Mesendoderm (in vitro differentiated cells): Measurements from ENCODE around the gene OR2A42.
"Not testable (repeated sequence)": the region's sequence is repeated elsewhere in the genome, so short reads cannot be mapped to it uniquely, and the experiment has no call there.

Experiments used
- DNase-seq: peaks from one replicate; pipeline ENCODE4 v3.0.0; 2013
- H2AK5ac ChIP-seq: 2 replicates; pipeline ENCODE4 v1.6.1; 2013; ENCODE audit warnings: low read length, inconsistent platforms
- H2BK120ac ChIP-seq: 2 replicates; pipeline ENCODE4 v1.6.1; 2013; ENCODE audit warnings: low read depth, mild to moderate bottlenecking, low read length, moderate library complexity, mixed read lengths
- H2BK15ac ChIP-seq: replicated peaks from 2 replicates; pipeline ENCODE4 v1.6.1; 2013; ENCODE audit warnings: low read depth, mild to moderate bottlenecking, moderate library complexity
- H2BK5ac ChIP-seq: 2 replicates; pipeline ENCODE4 v1.6.1; 2013; ENCODE audit warnings: low read length, inconsistent platforms
- H3K18ac ChIP-seq: 2 replicates; pipeline ENCODE4 v1.6.1; 2013; ENCODE audit warnings: mild to moderate bottlenecking, low read length, mixed read lengths
- H3K23ac ChIP-seq: one replicate; pipeline ENCODE4 v1.6.1; 2013; ENCODE audit warnings: low read length
- H3K27ac ChIP-seq: 2 replicates; pipeline ENCODE4 v1.5.1; 2013; ENCODE audit warnings: low read depth, mild to moderate bottlenecking, inconsistent platforms, low read length, moderate library complexity
- H3K27me3 ChIP-seq: 2 replicates; pipeline ENCODE4 v1.6.1; 2013; ENCODE audit warnings: low read length, control low read depth, mild to moderate bottlenecking, inconsistent platforms; ENCODE audit not compliant: insufficient read depth, poor library complexity
- H3K36me3 ChIP-seq: 2 replicates; pipeline ENCODE4 v1.6.1; 2013; ENCODE audit warnings: low read length, inconsistent platforms; ENCODE audit not compliant: control insufficient read depth, insufficient read depth
- H3K4ac ChIP-seq: one replicate; pipeline ENCODE4 v1.6.1; 2013; ENCODE audit warnings: low read depth, mild to moderate bottlenecking, low read length, moderate library complexity
- H3K4me1 ChIP-seq: 2 replicates; pipeline ENCODE4 v1.6.1; 2013; ENCODE audit warnings: low read depth, low read length, inconsistent platforms; ENCODE audit not compliant: control insufficient read depth
- H3K4me2 ChIP-seq: 2 replicates; pipeline ENCODE4 v1.6.1; 2013; ENCODE audit warnings: low read length
- H3K4me3 ChIP-seq: 2 replicates; pipeline ENCODE4 v1.5.1; 2013; ENCODE audit warnings: mild to moderate bottlenecking, low read length
- H3K56ac ChIP-seq: one replicate; pipeline ENCODE4 v1.6.1; 2013; ENCODE audit warnings: low read length
- H3K79me1 ChIP-seq: 2 replicates; pipeline ENCODE4 v1.6.1; 2013; ENCODE audit warnings: low read length, inconsistent platforms
- H3K79me2 ChIP-seq: 2 replicates; pipeline ENCODE4 v1.6.1; 2013; ENCODE audit warnings: mild to moderate bottlenecking, low read length; ENCODE audit not compliant: control insufficient read depth, insufficient read depth
- H3K9ac ChIP-seq: 2 replicates; pipeline ENCODE4 v1.6.1; 2013; ENCODE audit warnings: low read length, inconsistent platforms
- H4K5ac ChIP-seq: one replicate; pipeline ENCODE4 v1.6.1; 2013; ENCODE audit warnings: low read length
- H4K8ac ChIP-seq: one replicate; pipeline ENCODE4 v1.6.1; 2013; ENCODE audit warnings: low read depth, mild to moderate bottlenecking, control low read depth, low read length, moderate library complexity
- WGBS: extraction: QIAGEN DNeasy Blood & Tissue Kit; methylation state at CpG from one replicate; pipeline ENCODE4 v1.1.7; 2013; ENCODE audit warnings: low lambda C conversion rate, missing lambda C conversion rate; ENCODE audit not compliant: insufficient coverage; ENCODE audit errors: extremely low coverage; 5-methylcytosine and 5-hydroxymethylcytosine counted together

The OR2A42 gene

GRCh38 chr7:144220531-144220930 lies 18.9 kb downstream of the OR2A42 start:
- not testable (repeated sequence) for H2BK5ac ChIP-seq

GRCh38 chr7:144219149-144219548 lies 20.3 kb downstream of the OR2A42 start:
- H2BK120ac ChIP-seq, H3K4ac ChIP-seq, H3K36me3 ChIP-seq, H4K8ac ChIP-seq, H4K5ac ChIP-seq, H3K23ac ChIP-seq, H3K79me1 ChIP-seq, H3K79me2 ChIP-seq, H3K56ac ChIP-seq, H3K4me3 ChIP-seq, H2BK5ac ChIP-seq, H3K4me2 ChIP-seq, H2BK15ac ChIP-seq, H2AK5ac ChIP-seq, H3K18ac ChIP-seq, H3K27me3 ChIP-seq, H3K27ac ChIP-seq, H3K9ac ChIP-seq, H3K4me1 ChIP-seq, DNase-seq: not testable (repeated sequence)
- WGBS: no CpG with 5 or more reads among the region's 4 CpGs

More at GRCh38 chr7:144220531-144220930, 18.9 kb downstream of the OR2A42 start:
- not testable (repeated sequence) for H3K4me3 ChIP-seq, H3K18ac ChIP-seq, H4K5ac ChIP-seq, H2BK15ac ChIP-seq, H3K4me2 ChIP-seq, H3K27me3 ChIP-seq, H3K27ac ChIP-seq, H2AK5ac ChIP-seq, H3K79me1 ChIP-seq, H3K56ac ChIP-seq, H3K23ac ChIP-seq, H4K8ac ChIP-seq, H3K4ac ChIP-seq, DNase-seq, H2BK120ac ChIP-seq, H3K36me3 ChIP-seq, H3K79me2 ChIP-seq, H3K4me1 ChIP-seq, H3K9ac ChIP-seq

- not testable (repeated sequence) for H3K4ac ChIP-seq, H2BK5ac ChIP-seq, H3K27me3 ChIP-seq, H3K56ac ChIP-seq, H3K4me2 ChIP-seq, H3K79me2 ChIP-seq, H3K79me1 ChIP-seq, H3K9ac ChIP-seq, H2AK5ac ChIP-seq, H2BK120ac ChIP-seq, H3K4me3 ChIP-seq, H3K23ac ChIP-seq, H3K18ac ChIP-seq, H3K27ac ChIP-seq, DNase-seq, H2BK15ac ChIP-seq, H4K5ac ChIP-seq, H3K36me3 ChIP-seq, H3K4me1 ChIP-seq, H4K8ac ChIP-seq
- no CpG with 5 or more reads among the region's 1 CpG for whole genome bisulfite sequencing
These were observed 20.8 kb downstream of the OR2A42 start for GRCh38 chr7:144218581-144218980.

GRCh38 chr7:144217200-144217599 lies 22.2 kb downstream of the OR2A42 start:
- not testable (repeated sequence) for H3K9ac ChIP-seq, H2BK120ac ChIP-seq, H4K8ac ChIP-seq, H2AK5ac ChIP-seq, H4K5ac ChIP-seq, H3K4me1 ChIP-seq, H3K36me3 ChIP-seq, H3K79me1 ChIP-seq, H3K18ac ChIP-seq, H2BK5ac ChIP-seq, H3K4ac ChIP-seq, H3K23ac ChIP-seq, H3K27me3 ChIP-seq, H3K4me2 ChIP-seq, H3K56ac ChIP-seq, H3K4me3 ChIP-seq, DNase-seq, H2BK15ac ChIP-seq, H3K27ac ChIP-seq, H3K79me2 ChIP-seq

GRCh38 chr7:144205306-144205705 lies 34.1 kb downstream of the OR2A42 start:
- not testable (repeated sequence) for H3K4me3 ChIP-seq, H3K79me1 ChIP-seq, H2AK5ac ChIP-seq, H3K9ac ChIP-seq, H4K5ac ChIP-seq, H2BK120ac ChIP-seq, H3K4ac ChIP-seq, H3K36me3 ChIP-seq, H3K27ac ChIP-seq, H3K79me2 ChIP-seq, H2BK5ac ChIP-seq, H2BK15ac ChIP-seq, H3K56ac ChIP-seq, H3K4me1 ChIP-seq, H4K8ac ChIP-seq, H3K23ac ChIP-seq, H3K4me2 ChIP-seq, DNase-seq, H3K27me3 ChIP-seq, H3K18ac ChIP-seq
- no CpG with 5 or more reads among the region's 5 CpGs for WGBS

GRCh38 chr7:144203086-144203485 lies 36.3 kb downstream of the OR2A42 start:
- no CpG with 5 or more reads among the region's 3 CpGs for WGBS
- not testable (repeated sequence) for H2BK5ac ChIP-seq, H3K36me3 ChIP-seq, H3K56ac ChIP-seq, H2AK5ac ChIP-seq, H3K18ac ChIP-seq, H3K4me2 ChIP-seq, H3K79me1 ChIP-seq, H3K27ac ChIP-seq, H3K4me3 ChIP-seq, H2BK15ac ChIP-seq, H3K4me1 ChIP-seq, H2BK120ac ChIP-seq, H3K9ac ChIP-seq, H3K27me3 ChIP-seq, H3K4ac ChIP-seq, H4K5ac ChIP-seq, H4K8ac ChIP-seq, DNase-seq, H3K23ac ChIP-seq, H3K79me2 ChIP-seq
